ENCODE data around the gene CTDSPL. TPM values are rescaled to one million over a fixed set of nuclear protein-coding genes. Genes with fewer than 3 reads are reported as not detected.

Gene CTDSPL
- total and polyA plus RNA-seq, 2 of the 13 experiments (the other 11 are each of a cell fraction or from before 2014, with no cell fraction given), result 26.1 to 142 TPM

GRCh38 chr3:37921025-37921424, 59.3 kb downstream of the CTDSPL start:
- ChIA-PET POLR2A (no interaction called here), CTCF (ENCODE audit: low intra/inter-chr PET ratio, low total read pairs) (no interaction called here)
- DNase-seq (ENCODE audit: low spot score) (no peak), FAIRE-seq (no peak), ATAC-seq (no peak)
- TF ChIP-seq ATRX (CRISPR knock-in tag; IDR thresholded peaks at IDR 0.05; ENCODE audit: borderline replicate concordance), result no peak
- no peak for TF ChIP-seq ZNF530 (CRISPR knock-in tag; IDR thresholded peaks at IDR 0.05; ENCODE audit: low read depth)
- TF ChIP-seq ZBTB1 (CRISPR knock-in tag; IDR thresholded peaks at IDR 0.05; ENCODE audit: borderline replicate concordance), result no peak
- no peak for TF ChIP-seq POLR2A (IDR thresholded peaks at IDR 0.05; ENCODE audit: insufficient read depth in 1 of 2, low read depth in 2 of 2, low read length in 2 of 2)
- TF ChIP-seq ZBTB4 (CRISPR knock-in tag; IDR thresholded peaks at IDR 0.05; ENCODE audit: borderline replicate concordance), result no peak
- no peak for TF ChIP-seq AGO1 (IDR thresholded peaks at IDR 0.05; ENCODE audit: low read depth, low read length, poor library complexity, severe bottlenecking)
- TF ChIP-seq POLR2AphosphoS5 (IDR thresholded peaks at IDR 0.05; ENCODE audit: low read depth, low read length), result no peak
- Histone ChIP-seq H3K9me3 (ENCODE audit: low read length) (no peaks in the 10 kb centered on the region), H3K27ac (ENCODE audit: extremely low read length, insufficient read depth, low read length) (no peak overlapping the region), H3K4me1 (ENCODE audit: insufficient read depth, low read length) (peaks cover 90% of the 10 kb centered on the region), H3K79me2 (ENCODE audit: insufficient read depth, low read length) (peaks cover 74% of the 10 kb centered on the region), H3K4me2 (ENCODE audit: low read depth, low read length) (no peak overlapping the region), H4K20me1 (ENCODE audit: insufficient read depth, low read length) (no peaks in the 10 kb centered on the region; the same call in 1 of the 2 replicates), H3K27me3 (ENCODE audit: control insufficient read depth in 1 of 2, insufficient read depth in 2 of 2, low read length in 2 of 2) (no peaks in the 10 kb centered on the region), H3K4me3 (replicated peaks in 1 of 3; ENCODE audit: insufficient read depth in 1 of 3, low read depth in 2 of 3, low read length in 3 of 3) (no peak overlapping the region), H3K36me3 (replicated peaks in 1 of 2; ENCODE audit: control insufficient read depth in 1 of 2, insufficient read depth in 2 of 2, low read length in 2 of 2) (peaks cover 14 to 37% of the 10 kb centered on the region in 2 experiments), H3K9ac (ENCODE audit: insufficient read depth, low read depth, low read length) (no peak overlapping the region), H2AFZ (ENCODE audit: low read length) (no peak overlapping the region)
- 93% methylated on average over 5 of the region's 5 CpGs for WGBS (ENCODE audit: low lambda C conversion rate)
- in situ Hi-C loops (cut with HindIII; ENCODE audit: extremely low pct_ligation_motif_present, low pct_unique_long_range_greater_than_20kb) (no loop called here), intact Hi-C loops (cut with micrococcal nuclease; ENCODE audit: unreplicated experiment) (no loop called here)
- no TSS peak for BruUV-seq (replicated peaks)

Measured in HepG2 (cell line).